HG02938 (cell line): Measurements from ENCODE around the gene RPL37A.
A peak's percentile ranks its signal among the peaks of the same experiment; 100 is the strongest.

ENCODE experiments used
- ATAC-seq: cut with Tn5 transposase; IDR thresholded peaks from one replicate; pipeline ENCODE4 v1.9.1; 2021; ENCODE audit warnings: mild to moderate bottlenecking, moderate library complexity; ENCODE audit not compliant: unreplicated experiment

The RPL37A gene

DNA sequence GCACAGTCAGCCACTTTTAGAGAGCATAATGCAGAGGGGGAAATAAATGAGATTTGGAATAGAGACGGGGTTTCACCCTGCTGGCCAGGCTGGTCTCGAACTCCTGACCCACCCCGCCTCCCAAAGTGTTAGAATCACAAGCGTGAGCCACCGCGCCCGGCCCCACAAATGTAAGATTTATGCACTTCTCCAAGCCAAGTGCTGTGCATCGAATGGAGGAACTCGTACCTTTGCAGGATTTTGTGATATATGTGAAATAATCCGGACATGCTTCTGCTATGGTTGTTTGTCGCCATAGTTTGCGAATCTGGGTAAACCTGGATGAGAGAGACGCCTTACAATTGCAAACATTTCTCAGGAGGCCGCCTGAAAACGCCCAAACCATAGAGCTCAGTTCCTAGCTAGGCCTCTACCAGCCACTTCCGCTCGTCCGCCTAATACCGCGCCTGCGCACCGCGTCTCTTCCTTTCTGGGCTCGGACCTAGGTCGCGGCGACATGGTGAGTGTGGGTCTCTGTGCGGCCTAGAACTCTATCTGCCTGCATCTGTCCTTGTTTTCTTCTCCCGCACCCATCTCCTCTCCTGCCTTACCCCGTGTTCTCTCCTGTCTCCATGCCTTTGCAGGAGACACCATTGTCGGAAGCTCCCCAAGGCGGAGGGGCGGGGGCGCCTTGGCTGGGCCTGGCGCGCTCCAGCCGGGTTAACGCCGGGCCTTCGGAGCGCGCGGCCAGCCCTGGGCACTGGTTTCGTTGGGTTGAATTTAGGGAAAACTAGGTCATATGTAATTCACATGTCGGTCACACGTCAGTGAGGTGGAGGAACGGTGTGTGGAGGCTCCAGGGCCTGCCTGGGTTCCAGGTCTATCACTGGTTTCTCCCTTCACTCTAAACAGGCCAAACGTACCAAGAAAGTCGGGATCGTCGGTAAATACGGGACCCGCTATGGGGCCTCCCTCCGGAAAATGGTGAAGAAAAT is at the start of gene RPL37A:
RPL37A (plus strand) TSS at position 466 of the 974 bp plus-strand sequence; CDS start at position 497, 31 bp downstream.
- ATAC-seq: peak; percentile 88

- no peak for ATAC-seq
Observed at GRCh38 chr2:216450346-216450745, 48.3 kb upstream of the RPL37A start.

- no peak for ATAC-seq
Observed at GRCh38 chr2:216450784-216451183, 47.9 kb upstream of the RPL37A start.

DNA sequence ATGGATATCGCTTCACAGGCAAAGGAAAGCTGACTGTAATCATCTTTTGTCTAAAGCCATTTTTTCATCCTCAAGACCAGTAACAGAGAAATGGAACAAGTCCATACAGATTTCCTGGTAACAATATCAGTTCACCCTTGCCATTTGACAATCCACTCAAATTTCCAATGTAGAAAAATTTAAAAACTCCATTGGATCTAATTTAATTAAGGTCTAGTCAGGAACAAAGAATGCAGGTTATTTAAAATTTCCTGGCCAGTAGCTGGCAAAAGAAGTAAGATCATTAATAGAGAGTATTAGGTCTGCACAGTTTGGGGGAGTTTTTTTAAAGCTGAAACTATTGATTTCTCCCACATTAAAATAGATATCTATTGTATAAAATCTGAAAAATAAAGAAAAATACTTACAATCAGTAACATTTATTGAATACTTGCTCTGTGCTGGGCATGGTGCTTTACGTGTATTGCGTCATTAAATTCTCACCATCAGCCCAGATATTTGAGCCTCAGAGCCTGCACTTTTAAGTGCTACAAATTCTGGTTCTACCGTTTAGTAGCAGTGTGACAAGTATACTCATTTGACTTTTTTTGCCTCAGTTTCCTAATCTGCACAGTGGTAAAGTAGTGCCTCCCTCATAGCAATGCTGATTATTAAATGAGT is 44.6 kb upstream of the RPL37A start:
- no peak for ATAC-seq

DNA sequence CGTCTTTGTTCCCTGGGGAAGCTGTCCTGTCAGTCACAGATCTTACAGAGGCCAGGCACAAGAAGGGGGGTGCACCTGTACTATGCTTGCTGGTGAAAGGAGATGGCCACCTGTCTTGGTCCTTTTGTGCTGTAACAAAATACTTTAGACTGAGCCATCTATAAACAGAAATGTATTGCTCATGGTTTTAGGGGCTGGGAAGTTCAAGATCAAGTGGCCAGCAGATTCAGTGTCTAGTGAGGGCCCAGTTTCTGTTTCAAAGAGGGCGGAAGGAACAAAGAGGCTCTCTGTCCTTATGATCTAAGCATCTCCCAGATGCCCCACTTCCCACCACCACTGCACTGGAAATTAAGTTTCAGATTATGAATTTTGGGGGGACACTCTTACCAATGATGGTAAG is 35.5 kb upstream of the RPL37A start:
- no peak for ATAC-seq

DNA sequence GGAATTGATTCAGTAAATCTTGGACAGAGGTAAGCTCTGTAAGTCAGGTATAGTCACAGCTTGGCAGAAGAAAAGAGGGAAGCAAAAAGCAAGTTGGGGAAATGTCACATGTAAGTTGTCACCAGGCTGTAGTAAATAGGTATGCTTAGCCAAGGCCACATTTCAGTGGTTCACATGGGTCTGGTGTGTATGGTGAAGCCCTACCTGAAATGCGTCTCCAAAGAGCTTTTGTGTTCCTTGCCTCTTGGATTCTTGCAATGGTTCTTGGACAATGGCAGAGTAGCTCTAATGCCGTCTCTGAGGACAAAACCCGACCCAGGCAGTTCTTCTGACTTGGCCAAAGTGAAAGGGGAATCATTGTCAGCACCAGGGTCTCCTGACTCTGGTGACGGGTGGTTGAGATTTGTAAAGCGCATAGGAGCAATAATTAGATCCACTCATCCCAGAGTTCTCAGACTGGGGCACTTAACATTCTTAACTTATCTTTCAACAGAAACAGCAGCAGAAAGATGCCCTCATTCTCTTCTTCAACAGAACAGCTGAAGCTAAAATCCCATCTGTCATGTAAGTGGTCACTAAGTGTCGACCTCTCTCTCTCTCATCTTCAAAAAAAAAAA is 34.4 kb upstream of the RPL37A start:
- no peak for ATAC-seq

DNA sequence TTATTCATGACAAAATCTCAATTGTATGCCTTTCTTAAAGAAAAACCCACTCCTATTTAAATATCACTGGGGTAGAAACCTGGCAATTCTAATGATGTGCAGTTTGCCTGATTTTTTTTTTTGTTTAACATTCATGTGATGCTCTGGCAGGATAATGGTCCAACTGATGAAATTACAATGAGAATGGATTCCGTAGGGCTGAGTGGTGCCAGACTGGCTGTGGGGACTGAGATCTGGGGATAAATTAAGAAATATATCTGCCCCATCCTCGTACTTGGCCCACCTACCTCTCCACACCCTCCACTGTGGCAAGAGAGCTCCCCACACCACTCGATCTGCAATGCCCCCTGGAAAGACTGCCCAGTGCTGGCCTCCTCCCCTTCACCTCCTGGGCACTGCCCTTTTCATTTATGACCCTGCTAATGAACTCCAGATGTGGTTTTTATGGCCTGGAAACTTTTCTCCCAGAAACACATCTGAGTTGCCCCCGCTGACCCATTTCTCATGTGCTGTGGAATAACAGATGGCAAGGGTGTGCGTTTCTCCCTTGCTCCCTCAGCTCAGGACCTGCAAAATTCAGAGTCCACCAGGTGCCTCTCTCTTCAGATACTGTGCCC is 33.0 kb upstream of the RPL37A start:
- ATAC-seq: no peak

GRCh38 chr2:216467845-216468244 is 30.8 kb upstream of the RPL37A start:
- ATAC-seq: no peak

- no peak for ATAC-seq
Observed at GRCh38 chr2:216469661-216470060, 29.0 kb upstream of the RPL37A start.

- ATAC-seq: no peak
Observed at GRCh38 chr2:216473187-216473586, 25.5 kb upstream of the RPL37A start.

DNA sequence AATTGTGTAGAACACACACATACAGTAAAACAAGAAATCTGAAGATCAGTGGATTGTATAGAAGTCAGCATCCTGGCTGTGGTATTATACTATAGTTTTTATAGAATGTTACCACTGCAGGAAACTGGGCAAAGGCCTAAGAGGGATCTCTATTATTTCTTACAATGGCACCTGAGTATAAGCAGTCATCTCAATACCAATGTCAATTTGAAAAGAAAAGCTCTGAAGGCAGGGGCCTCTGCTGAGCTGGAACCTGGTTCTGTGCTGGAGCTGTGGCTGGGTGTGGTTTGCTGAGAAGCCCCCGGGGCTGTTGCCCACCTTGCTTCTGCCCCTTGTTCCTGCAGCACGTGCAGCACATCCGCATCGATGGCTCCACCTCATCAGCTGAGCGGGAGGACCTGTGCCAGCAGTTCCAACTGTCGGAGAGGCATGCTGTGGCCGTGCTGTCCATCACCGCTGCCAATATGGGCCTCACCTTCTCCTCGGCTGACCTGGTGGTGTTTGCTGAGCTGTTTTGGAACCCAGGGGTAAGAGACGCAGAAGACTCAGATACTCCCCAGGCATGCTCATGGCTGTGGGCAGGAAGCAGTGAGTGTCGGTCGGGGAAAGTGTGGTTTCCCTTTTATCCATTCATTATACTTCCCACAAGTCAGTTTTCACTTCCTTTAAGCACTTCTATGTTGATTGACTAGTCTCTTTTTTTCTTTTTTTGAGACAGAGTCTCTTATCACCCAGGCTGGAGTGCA is 23.5 kb upstream of the RPL37A start:
- peak; percentile 82 for ATAC-seq

DNA sequence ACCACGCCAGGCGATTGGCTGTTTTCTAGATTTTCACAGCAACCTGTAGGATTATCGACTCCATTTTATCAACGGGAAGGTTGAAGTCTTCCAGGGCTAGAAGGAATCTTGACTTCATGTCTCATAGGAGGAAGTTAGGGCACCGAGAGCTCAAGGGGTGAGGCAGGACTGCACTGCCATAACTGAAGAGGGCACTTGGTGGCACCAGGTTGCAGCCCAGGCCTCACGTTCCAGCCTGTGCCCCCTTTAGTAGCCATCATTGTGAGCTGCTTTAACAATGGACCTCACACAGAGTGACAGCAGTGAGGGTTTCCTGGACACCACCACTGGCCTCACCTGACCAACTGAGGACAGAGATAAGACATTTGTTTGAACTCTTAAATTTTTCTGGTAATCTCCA is 22.9 kb upstream of the RPL37A start:
- ATAC-seq: no peak

DNA sequence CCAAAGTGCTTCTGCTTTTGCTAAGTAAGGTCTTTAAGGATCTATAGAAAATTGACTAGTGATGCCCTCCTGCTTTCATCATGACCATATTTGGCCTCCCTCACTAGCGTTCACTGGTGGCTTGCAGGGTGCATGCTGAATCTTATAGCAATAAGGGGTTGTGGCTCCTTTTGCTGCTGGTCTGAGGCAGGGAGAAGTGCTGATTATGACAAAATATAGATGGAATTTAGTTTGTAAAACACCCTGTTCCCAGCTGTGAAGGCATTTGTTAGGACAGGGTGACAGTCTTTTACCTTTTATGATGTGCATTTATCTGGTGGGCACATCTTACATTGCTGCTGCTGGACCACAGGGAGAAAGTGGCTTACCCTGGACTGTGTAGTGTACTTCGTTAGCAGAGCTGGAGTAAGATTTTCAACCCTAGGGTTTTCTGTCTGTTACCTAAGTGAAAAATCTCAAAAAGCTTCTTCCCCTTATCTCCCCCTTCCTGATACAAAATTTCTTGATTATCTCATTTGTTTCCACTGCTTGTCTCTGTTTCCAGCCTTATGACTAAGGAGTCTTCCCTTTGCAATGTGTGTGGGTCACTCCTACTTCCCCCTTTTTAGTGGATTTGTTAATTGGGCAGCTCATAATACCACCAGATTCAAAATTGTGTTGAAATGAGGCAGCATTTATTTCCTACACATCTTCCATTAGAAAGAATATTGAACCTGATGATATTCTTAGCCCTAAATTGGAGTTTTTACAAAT is 21.2 kb upstream of the RPL37A start:
- ATAC-seq: no peak

GRCh38 chr2:216478151-216478550 is 20.5 kb upstream of the RPL37A start:
- no peak for ATAC-seq

- no peak for ATAC-seq
Observed at GRCh38 chr2:216478791-216479190, 19.9 kb upstream of the RPL37A start.

GRCh38 chr2:216480221-216480620 is 18.4 kb upstream of the RPL37A start:
- ATAC-seq: no peak

DNA sequence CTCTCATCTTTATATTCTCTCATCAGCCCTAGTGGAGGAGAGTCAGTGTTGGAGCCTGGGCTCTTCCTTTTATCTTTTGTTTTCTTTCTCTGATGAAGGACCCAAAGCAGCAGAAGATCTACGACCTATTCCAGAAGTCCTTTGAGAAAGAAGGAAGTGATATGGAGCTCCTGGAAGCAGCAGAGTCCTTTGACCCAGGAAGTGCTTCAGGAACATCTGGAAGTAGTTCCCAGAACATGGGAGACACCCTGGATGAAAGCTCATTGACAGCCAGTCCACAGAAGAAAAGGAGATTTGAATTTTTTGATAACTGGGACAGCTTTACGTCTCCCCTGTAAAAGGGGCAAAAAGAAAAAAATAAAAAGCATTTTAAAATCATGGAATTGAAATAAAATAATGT is 16.0 kb upstream of the RPL37A start:
- no peak for ATAC-seq

DNA sequence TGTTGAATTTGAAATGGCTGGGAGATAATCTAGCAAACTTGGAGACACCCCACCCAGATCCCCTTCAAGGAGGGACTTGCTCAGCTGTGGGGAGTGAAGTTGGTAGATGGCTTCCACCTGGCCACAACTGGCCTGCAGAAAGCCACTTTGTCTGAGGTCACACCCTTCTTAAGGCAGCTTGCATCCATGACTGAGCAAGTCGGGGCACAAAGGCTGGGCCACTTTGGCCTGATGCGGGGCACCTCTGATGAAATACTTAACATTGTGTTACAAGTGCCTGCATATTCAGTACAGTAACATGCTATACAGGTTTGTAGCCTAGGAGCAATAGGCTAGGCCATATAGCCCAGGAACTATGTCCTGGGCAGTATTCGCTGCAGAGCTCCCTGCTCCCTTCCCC is 13.4 kb upstream of the RPL37A start:
- ATAC-seq: no peak

DNA sequence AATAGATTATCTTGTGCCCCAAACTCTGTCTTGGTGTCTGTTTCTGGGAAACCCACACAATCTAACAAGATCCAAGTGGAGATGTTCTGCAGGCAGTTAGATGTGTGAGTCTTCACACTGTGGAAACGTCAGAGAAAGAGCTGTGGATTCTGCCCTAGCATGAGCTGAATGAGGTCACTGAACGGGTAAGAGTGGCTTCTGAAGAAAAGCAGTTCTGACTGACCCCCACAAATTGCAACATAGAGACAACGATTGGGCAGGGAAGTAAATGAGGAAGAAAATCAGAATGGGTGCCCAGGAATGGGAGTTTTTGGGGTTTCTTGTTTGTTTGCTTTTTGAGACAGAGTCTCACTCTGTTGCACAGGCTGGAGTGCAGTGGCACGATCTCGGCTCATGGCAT is 12.9 kb upstream of the RPL37A start:
- no peak for ATAC-seq

- ATAC-seq: no peak
Observed at GRCh38 chr2:216486271-216486670, 12.4 kb upstream of the RPL37A start.
